NCI-H2227 treated with DMSO at 0.1 percent for 48 hours (cell line): ENCODE results near the gene FCN2.

Experiments
- DNase-seq: peaks from one replicate; lab custom pipeline; 2025; lab: John Stamatoyannopoulos, UW

Gene FCN2

GRCh38 chr9:134888603-134889190 lies 8.1 kb downstream of the FCN2 start:
- no peak for DNase-seq

- DNase-seq = no peak
Observed at GRCh38 chr9:134889386-134890154, 9.0 kb downstream of the FCN2 start.

DNA sequence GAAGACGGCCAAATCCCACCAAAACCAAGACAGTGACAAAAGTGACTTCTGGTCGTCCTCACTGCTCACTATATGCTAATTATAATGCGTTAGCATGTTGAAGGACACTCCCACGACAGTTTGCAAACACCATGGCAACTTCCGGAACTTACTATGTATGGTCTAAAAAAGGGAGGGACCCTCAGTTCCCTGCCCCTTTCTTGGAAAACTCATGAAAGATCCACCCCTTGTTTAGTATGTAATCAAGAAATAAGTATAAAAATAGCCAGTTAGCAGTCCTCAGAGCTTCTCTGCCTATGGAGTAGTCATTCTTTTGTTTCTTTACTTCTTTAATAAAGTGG lies 9.5 kb downstream of the FCN2 start:
- DNase-seq = no peak

DNA sequence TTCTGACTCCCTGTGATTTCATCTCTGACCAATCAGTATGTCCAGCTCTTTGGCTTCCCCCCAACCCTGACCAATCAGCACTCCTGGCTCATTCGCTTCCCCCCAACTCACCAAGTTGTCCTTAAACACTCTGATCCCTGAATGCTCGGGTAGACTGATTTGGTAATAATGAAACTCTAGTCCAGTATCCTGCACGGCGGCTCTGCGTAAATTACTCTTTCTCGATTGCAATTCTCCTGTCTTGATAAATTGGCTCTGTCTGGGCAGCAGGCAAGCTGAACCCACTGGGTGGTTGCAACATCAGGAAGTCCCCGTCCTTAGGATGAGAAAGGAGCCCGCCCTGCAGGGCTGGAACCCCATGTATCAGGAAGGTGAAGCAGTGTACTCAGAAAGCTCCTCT lies 10.4 kb downstream of the FCN2 start:
- no peak for DNase-seq

GRCh38 chr9:134891713-134892112 lies 11.1 kb downstream of the FCN2 start:
- DNase-seq = no peak

GRCh38 chr9:134892221-134892620 lies 11.6 kb downstream of the FCN2 start:
- DNase-seq = no peak

DNA sequence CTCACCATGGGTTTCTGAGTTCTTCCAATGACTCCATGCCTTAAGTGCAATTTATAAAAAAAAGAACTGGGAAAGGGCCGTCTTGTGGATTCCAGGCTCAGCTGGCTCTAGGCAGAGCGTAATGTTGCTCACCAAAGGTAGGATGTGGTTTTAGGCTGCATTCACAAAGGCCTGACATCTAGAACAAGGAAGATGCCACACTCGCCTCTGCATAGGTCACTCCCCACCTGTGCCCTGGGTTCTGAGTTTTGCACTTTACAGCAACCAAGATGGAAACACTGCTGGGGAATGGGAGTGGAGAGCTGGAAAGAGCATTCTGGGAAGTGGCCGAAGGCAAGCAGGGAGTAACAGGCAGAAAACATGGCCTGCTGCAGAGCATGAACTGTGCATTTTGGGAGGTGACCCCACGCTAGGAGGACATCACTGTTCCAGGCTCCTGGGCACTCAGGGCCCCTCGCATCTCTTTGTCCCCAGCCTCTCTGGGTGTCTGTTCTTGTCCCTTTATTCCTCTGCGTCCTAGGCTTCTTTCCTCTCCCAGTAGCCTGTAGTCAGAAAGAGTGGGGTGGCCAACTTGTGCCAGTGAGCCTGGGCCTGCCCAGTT lies 12.3 kb downstream of the FCN2 start:
- no peak for DNase-seq

- DNase-seq = no peak
Observed at GRCh38 chr9:134894136-134894860, 13.7 kb downstream of the FCN2 start.

- DNase-seq = no peak
Observed at GRCh38 chr9:134895097-134895496, 14.5 kb downstream of the FCN2 start.

DNA sequence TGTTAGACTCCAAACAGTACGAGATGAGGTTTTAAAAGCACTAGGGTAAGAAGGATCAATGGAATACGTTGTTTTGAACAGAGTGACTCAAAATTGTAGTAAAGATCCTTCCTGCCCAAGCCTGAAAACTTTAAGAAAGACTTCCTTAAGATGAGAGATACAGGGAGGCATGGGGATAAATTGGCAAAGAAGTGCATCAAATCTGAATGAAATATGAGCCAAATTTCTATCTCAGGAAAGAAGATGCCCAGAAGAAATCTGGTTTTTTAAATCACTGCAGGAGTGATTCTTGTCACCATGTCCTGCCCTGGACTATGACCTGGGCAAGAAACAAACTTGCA lies 14.9 kb downstream of the FCN2 start:
- DNase-seq = no peak

DNA sequence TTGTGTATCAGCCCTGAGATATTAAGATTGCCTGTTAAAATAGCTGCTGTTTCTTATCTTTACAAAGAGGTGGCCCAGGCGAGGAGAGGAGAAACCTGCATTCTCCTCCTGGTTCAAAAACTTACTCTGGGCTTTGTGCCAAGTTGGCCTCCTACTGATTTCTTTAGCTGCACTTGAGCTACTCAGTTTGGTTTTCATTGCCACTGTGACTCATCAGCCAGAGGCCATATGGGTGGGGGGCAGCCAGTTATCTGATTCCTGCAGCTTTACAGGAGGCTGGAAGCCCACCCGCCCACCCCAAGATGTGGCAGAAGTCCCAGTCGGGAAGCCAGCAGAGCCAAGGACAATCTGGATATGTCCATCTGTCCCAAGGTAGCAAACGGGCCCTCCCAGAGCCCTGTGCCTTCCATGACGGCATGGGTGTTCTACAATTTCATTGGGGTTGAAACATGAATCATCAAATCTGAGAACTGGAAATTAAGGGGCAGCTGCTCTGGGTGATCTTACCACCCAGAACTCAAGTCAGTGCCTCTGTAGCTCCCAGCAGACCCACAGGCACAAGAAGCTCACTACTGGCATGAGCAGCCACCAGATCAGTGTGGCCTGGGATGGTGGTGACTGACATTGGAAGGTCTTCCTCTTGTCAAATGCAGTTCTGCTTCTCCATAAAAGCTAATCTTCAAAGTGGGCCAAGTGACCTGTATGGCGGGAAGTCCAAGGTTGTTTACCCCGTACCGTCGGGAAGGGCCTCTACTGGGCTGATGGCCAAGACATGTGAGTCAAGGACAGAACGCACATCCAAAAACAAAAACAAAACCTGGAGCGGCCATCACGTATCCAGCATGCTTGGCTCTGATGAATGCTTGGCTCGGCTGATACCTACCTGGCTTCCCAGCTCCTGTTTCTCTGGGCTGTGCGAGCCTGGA lies 15.6 kb downstream of the FCN2 start:
- no peak for DNase-seq

DNA sequence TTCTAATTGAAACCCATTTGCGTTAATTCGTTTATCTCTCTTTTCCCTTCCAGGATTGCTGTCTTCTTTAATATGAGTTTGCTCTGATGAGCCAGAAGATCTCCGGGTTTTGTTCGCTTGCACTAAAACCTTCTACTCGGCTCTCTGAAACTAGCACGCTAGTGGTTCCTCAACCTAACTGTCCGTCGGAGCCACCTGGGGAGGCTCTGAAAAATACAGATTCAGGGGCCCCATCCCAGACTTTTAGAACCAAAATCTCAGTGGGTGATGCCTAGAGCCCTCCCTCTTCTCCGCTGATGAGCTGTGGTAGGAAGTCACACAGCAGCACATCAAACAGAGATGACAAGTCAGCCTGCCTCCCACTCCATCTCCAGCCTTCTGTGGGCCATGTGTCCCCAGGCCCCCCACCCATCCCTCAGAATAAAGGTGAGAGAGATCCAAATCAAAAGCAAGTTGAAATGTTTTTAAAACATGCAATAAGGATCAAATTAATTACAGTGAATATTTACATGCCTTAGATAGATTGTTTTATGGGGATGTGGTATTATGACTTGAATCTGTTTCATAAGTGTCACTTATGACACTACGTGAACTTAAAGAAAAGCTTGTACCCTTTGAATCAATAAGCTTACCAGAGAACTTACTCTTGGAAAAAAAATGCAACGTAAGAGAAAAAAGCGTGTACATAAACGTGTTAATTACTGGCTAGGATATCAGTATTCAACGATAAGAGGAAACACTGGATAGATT lies 16.4 kb downstream of the FCN2 start:
- DNase-seq = no peak

DNA sequence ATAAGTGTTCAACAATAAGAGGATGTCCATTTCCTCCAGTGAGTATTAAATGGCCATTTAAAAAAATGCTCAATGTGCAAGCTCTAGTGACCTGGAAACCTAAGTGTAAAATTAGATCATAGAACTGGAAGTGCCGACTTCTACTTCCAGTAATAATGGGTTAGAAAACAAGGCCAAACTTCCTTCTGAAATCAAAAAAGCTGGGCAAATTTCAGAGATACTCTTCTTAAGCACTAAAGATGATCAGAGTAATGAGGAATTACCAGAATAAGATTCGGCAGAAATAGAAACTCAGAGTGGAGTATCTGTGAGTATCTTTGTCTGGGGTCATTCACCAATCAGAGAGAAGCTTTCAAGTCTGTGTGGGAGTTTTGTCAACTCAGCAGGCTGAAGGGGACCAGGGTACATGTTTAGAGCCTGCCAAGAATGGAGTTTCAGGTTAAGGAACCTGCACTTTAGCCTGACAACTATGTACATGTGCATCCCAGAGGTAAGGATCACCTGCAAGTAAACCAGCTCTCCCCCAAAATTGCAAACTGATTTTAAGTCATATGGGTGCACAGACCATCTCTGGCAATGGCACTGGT lies 17.1 kb downstream of the FCN2 start:
- DNase-seq = no peak

GRCh38 chr9:134898319-134898718 lies 17.7 kb downstream of the FCN2 start:
- no peak for DNase-seq

- DNase-seq = no peak
Observed at GRCh38 chr9:134899168-134899567, 18.6 kb downstream of the FCN2 start.

GRCh38 chr9:134899818-134900217 lies 19.2 kb downstream of the FCN2 start:
- no peak for DNase-seq

DNA sequence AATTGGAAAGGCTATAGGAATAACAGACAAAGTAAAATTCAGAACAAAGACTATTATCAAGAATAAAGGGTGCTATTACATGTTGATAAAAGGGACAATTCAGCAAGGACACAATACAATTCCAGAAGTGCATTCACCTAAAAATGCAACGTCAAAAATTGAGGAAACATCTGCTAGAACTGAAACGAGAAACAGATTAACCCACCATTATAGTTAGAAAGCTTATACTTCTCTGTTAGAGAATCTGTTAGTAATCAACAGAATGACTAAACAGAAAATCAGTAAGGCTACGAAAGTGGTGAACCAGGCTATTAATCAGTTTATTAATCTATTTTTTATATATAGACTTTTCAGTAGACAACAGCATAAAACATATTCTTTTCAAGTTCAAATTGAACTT lies 22.3 kb downstream of the FCN2 start:
- no peak for DNase-seq

- no peak for DNase-seq
Observed at GRCh38 chr9:134908524-134909309, 28.1 kb downstream of the FCN2 start.

GRCh38 chr9:134909511-134910481 lies 29.2 kb downstream of the FCN2 start:
- no peak for DNase-seq
